Keratinocyte (primary cell): ENCODE measurements around the gene TRPC4AP.

Source experiments
- CTCF ChIP-seq, 3 experiments: IDR thresholded peaks in 1 of 3; conservative IDR thresholded peaks in 1 of 3; optimal IDR thresholded peaks in 1 of 3; 2 replicates in 2 of 3; 3 replicates in 1 of 3; pipeline versions ENCODE3 to v1.5.1; 2011; ENCODE audit warnings: low read length in 3 of 3, mild to moderate bottlenecking in 3 of 3, moderate library complexity in 2 of 3, control low read depth in 1 of 3, inconsistent platforms in 1 of 3; ENCODE audit not compliant: insufficient read depth in 2 of 3; ENCODE audit errors: extremely low read depth in 1 of 3
- EZH2 ChIP-seq: IDR thresholded peaks from one replicate; pipeline ENCODE4 v1.6.1; 2012; ENCODE audit warnings: inconsistent platforms, mild to moderate bottlenecking, low read length, moderate library complexity

GRCh38 chr20:35039146-35039545 lies 53.5 kb downstream of the TRPC4AP start:
- no peak for TF ChIP-seq CTCF (optimal IDR thresholded peaks at IDR 0.05 in 1 of 3, IDR thresholded peaks at IDR 0.05 in 1 of 3, conservative IDR thresholded peaks at IDR 0.05 in 1 of 3; ENCODE audit: extremely low read depth in 1 of 3, insufficient read depth in 2 of 3, low read length in 3 of 3)
- no peak for TF ChIP-seq EZH2
